KMS-11 (cell line): ENCODE results near the gene NOP9.

ENCODE experiments used
- H2AFZ ChIP-seq: fragments of 200-600 bp; sonication (generic); 2 replicates; pipeline ENCODE4 v1.6.1; 2016; ENCODE audit warnings: antibody characterized with exemption, mixed run types, low read depth
- H3K27ac ChIP-seq: fragments of 200-600 bp; sonication (generic); 2 replicates; pipeline ENCODE4 v1.6.1; 2016; ENCODE audit warnings: mild to moderate bottlenecking, mixed run types
- H3K27me3 ChIP-seq: fragments of 200-600 bp; sonication (generic); 2 replicates; pipeline ENCODE4 v1.6.1; 2017; ENCODE audit warnings: mild to moderate bottlenecking, low read depth, mixed run types, moderate library complexity; ENCODE audit not compliant: insufficient read depth
- H3K36me3 ChIP-seq: fragments of 200-600 bp; sonication (generic); 2 replicates; pipeline ENCODE4 v1.6.1; 2017; ENCODE audit warnings: mild to moderate bottlenecking, mixed run types; ENCODE audit not compliant: insufficient read depth
- H3K4me1 ChIP-seq: fragments of 200-600 bp; sonication (generic); 2 replicates; pipeline ENCODE4 v1.6.1; 2016; ENCODE audit warnings: mild to moderate bottlenecking, low read depth, mixed run types; ENCODE audit not compliant: poor library complexity, severe bottlenecking
- H3K4me2 ChIP-seq: fragments of 200-600 bp; sonication (generic); 2 replicates; pipeline ENCODE4 v1.7.0; 2016; ENCODE audit warnings: mild to moderate bottlenecking, mixed run types
- H3K4me3 ChIP-seq: fragments of 200-600 bp; sonication (generic); IDR thresholded peaks from 2 replicates; pipeline ENCODE4 v1.6.1; 2017; ENCODE audit warnings: low read depth, low read length, mixed read lengths; ENCODE audit not compliant: insufficient read depth
- H3K79me2 ChIP-seq: fragments of 200-600 bp; sonication (generic); 2 replicates; pipeline ENCODE4 v1.6.1; 2016; ENCODE audit warnings: low read depth, mixed run types; ENCODE audit not compliant: insufficient read depth
- H3K9ac ChIP-seq: fragments of 200-600 bp; sonication (generic); 2 replicates; pipeline ENCODE4 v1.6.1; 2016; ENCODE audit warnings: mild to moderate bottlenecking, mixed run types
- H4K20me1 ChIP-seq: fragments of 200-600 bp; sonication (generic); 2 replicates; pipeline ENCODE4 v1.6.1; 2016; ENCODE audit warnings: mild to moderate bottlenecking, mixed run types; ENCODE audit not compliant: insufficient read depth
- CTCF ChIP-seq: fragments of 200-600 bp; sonication (generic); conservative IDR thresholded peaks from 2 replicates; pipeline ENCODE4 v1.6.1; 2017; ENCODE audit warnings: low read depth, mild to moderate bottlenecking, antibody characterized with exemption, low read length, moderate library complexity, mixed read lengths

The NOP9 gene

GRCh38 chr14:24262821-24263733 lies 36.6 kb upstream of the NOP9 start, which contains the start of gene TGM1:
TSS of gene TGM1 (minus strand) at chr14:24263177. CDS start at chr14:24262352, 825 bp downstream.
- no peak within 1 kb of the TSS for H3K4me2 ChIP-seq
- TF ChIP-seq CTCF: no peak
- H4K20me1 ChIP-seq: no peaks in the 10 kb centered on the region
- no peaks in the 10 kb centered on the region for H3K4me1 ChIP-seq
- no peaks in the 10 kb centered on the region for H3K27me3 ChIP-seq
- no peak within 1 kb of the TSS for H3K9ac ChIP-seq
- H2AFZ ChIP-seq: no peak within 1 kb of the TSS
- H3K79me2 ChIP-seq: no peaks in the 10 kb centered on the region
- H3K4me3 ChIP-seq: no peak within 1 kb of the TSS
- no peaks in the 10 kb centered on the region for H3K36me3 ChIP-seq
- no peak within 1 kb of the TSS for H3K27ac ChIP-seq

- no peaks in the 10 kb centered on the region for H3K4me1 ChIP-seq
- no peak for TF ChIP-seq CTCF
- no peaks in the 10 kb centered on the region for H3K79me2 ChIP-seq
- no peaks in the 10 kb centered on the region for H3K36me3 ChIP-seq
- no peak overlapping the region for H2AFZ ChIP-seq
- H3K4me3 ChIP-seq: no peak overlapping the region
- no peaks in the 10 kb centered on the region for H3K27me3 ChIP-seq
- no peak overlapping the region for H3K9ac ChIP-seq
- no peak overlapping the region for H3K27ac ChIP-seq
- H4K20me1 ChIP-seq: no peaks in the 10 kb centered on the region
- H3K4me2 ChIP-seq: no peak overlapping the region
Observed at GRCh38 chr14:24263848-24264247, 35.8 kb upstream of the NOP9 start.

- Histone ChIP-seq H3K9ac (no peak overlapping the region), H3K79me2 (no peaks in the 10 kb centered on the region), H3K4me1 (no peaks in the 10 kb centered on the region)
Observed at GRCh38 chr14:24264298-24264697, 35.4 kb upstream of the NOP9 start.

More at GRCh38 chr14:24264298-24264697, 35.4 kb upstream of the NOP9 start:
- Histone ChIP-seq H4K20me1 (no peaks in the 10 kb centered on the region), H3K27ac (no peak overlapping the region), H3K4me3 (no peak overlapping the region), H3K4me2 (no peak overlapping the region), H3K36me3 (no peaks in the 10 kb centered on the region), H2AFZ (no peak overlapping the region), H3K27me3 (no peaks in the 10 kb centered on the region)
- no peak for TF ChIP-seq CTCF
